ENCODE results near the gene MOBP. TPM values are rescaled to one million over a fixed set of nuclear protein-coding genes. Genes with fewer than 3 reads are reported as not detected.

Gene MOBP
- total and polyA plus RNA-seq, 4 donors: 0.03 to 0.23 TPM; not detected in 2

- ATAC-seq (ENCODE audit: low FRiP score): no peak
- no peak for DNase-seq
- intact Hi-C loops (cut with DNase I): loop anchor here in 1 of 2 donors (2.0 kb wide), 1 partner anchor 81 kb away; no protein-coding TSS in a partner anchor
- WGBS, 2 donors: 71 to 78% methylated on average over 5 of the region's 5 CpGs
- Histone ChIP-seq H3K27me3 (ENCODE audit: control insufficient read depth in 1 of 2, insufficient read depth in 2 of 2, low read length in 1 of 2) (no peaks in the 10 kb centered on the region), H3K4me1 (ENCODE audit: control insufficient read depth in 1 of 2, insufficient read depth in 2 of 2, low read length in 2 of 2) (peaks cover 0 to 2% of the 10 kb centered on the region in 2 donors), H3K27ac (ENCODE audit: low read depth in 1 of 2, low read length in 2 of 2) (no peak overlapping the region), H3K9me3 (ENCODE audit: control insufficient read depth, low read length) (no peaks in the 10 kb centered on the region), H3K36me3 (ENCODE audit: control insufficient read depth in 1 of 2, insufficient read depth in 2 of 2, low read length in 1 of 2) (no peaks in the 10 kb centered on the region), H3K4me3 (ENCODE audit: low read length in 2 of 2) (no peak overlapping the region)
These were observed 30.3 kb downstream of the MOBP start for GRCh38 chr3:39497753-39498152.

- Histone ChIP-seq H3K4me3 (ENCODE audit: low read length in 2 of 2) (no peak overlapping the region), H3K27ac (ENCODE audit: low read depth in 1 of 2, low read length in 2 of 2) (no peak overlapping the region), H3K36me3 (ENCODE audit: control insufficient read depth in 1 of 2, insufficient read depth in 2 of 2, low read length in 1 of 2) (no peaks in the 10 kb centered on the region), H3K27me3 (ENCODE audit: control insufficient read depth in 1 of 2, insufficient read depth in 2 of 2, low read length in 1 of 2) (no peaks in the 10 kb centered on the region), H3K9me3 (ENCODE audit: control insufficient read depth, low read length) (no peaks in the 10 kb centered on the region), H3K4me1 (ENCODE audit: control insufficient read depth in 1 of 2, insufficient read depth in 2 of 2, low read length in 2 of 2) (peaks cover 0 to 2% of the 10 kb centered on the region in 2 donors)
- 53 to 68% methylated on average over 2 of the region's 2 CpGs for WGBS, 2 donors
- DNase-seq (no peak), ATAC-seq (ENCODE audit: low FRiP score) (no peak)
- intact Hi-C loops (cut with DNase I): loop anchor here in 1 of 2 donors (2.0 kb wide), 1 partner anchor 83 kb away; no protein-coding TSS in a partner anchor
These were observed 32.3 kb downstream of the MOBP start for GRCh38 chr3:39499651-39500273.

GRCh38 chr3:39501059-39501458 lies 33.6 kb downstream of the MOBP start:
- ATAC-seq (ENCODE audit: low FRiP score) (no peak), DNase-seq (no peak)
- Histone ChIP-seq H3K9me3 (ENCODE audit: control insufficient read depth, low read length) (no peaks in the 10 kb centered on the region), H3K4me3 (ENCODE audit: low read length in 2 of 2) (no peak overlapping the region), H3K4me1 (ENCODE audit: control insufficient read depth in 1 of 2, insufficient read depth in 2 of 2, low read length in 2 of 2) (peaks cover 0 to 2% of the 10 kb centered on the region in 2 donors), H3K27ac (ENCODE audit: low read depth in 1 of 2, low read length in 2 of 2) (no peak overlapping the region), H3K27me3 (ENCODE audit: control insufficient read depth in 1 of 2, insufficient read depth in 2 of 2, low read length in 1 of 2) (no peaks in the 10 kb centered on the region), H3K36me3 (ENCODE audit: control insufficient read depth in 1 of 2, insufficient read depth in 2 of 2, low read length in 1 of 2) (no peaks in the 10 kb centered on the region)
- intact Hi-C loops (cut with DNase I): no loop called here
- 55 to 57% methylated on average over 3 of the region's 3 CpGs for WGBS, 2 donors

- H3K36me3 ChIP-seq (ENCODE audit: control insufficient read depth in 1 of 2, insufficient read depth in 2 of 2, low read length in 1 of 2): no peaks in the 10 kb centered on the region
- peaks cover 0 to 2% of the 10 kb centered on the region in 2 donors for H3K4me1 ChIP-seq (ENCODE audit: control insufficient read depth in 1 of 2, insufficient read depth in 2 of 2, low read length in 2 of 2)
- peak; percentile 6 for ATAC-seq (ENCODE audit: low FRiP score)
- H3K27ac ChIP-seq (ENCODE audit: low read depth in 1 of 2, low read length in 2 of 2): no peak overlapping the region
- no peaks in the 10 kb centered on the region for H3K27me3 ChIP-seq (ENCODE audit: control insufficient read depth in 1 of 2, insufficient read depth in 2 of 2, low read length in 1 of 2)
- intact Hi-C loops (cut with DNase I): no loop called here
- DNase-seq: no peak
- WGBS, 2 donors: 22 to 37% methylated on average over 48 to 53 of the region's 53 CpGs
- H3K9me3 ChIP-seq (ENCODE audit: control insufficient read depth, low read length): no peaks in the 10 kb centered on the region
- no peak overlapping the region for H3K4me3 ChIP-seq (ENCODE audit: low read length in 2 of 2)
These were observed 34.7 kb downstream of the MOBP start for GRCh38 chr3:39501968-39502837.

- Histone ChIP-seq H3K4me1 (ENCODE audit: control insufficient read depth in 1 of 2, insufficient read depth in 2 of 2, low read length in 2 of 2) (peaks cover 0 to 2% of the 10 kb centered on the region in 2 donors), H3K27ac (ENCODE audit: low read depth in 1 of 2, low read length in 2 of 2) (no peak overlapping the region), H3K4me3 (ENCODE audit: low read length in 2 of 2) (no peak overlapping the region), H3K27me3 (ENCODE audit: control insufficient read depth in 1 of 2, insufficient read depth in 2 of 2, low read length in 1 of 2) (no peaks in the 10 kb centered on the region), H3K9me3 (ENCODE audit: control insufficient read depth, low read length) (no peaks in the 10 kb centered on the region), H3K36me3 (ENCODE audit: control insufficient read depth in 1 of 2, insufficient read depth in 2 of 2, low read length in 1 of 2) (no peaks in the 10 kb centered on the region)
- 56 to 62% methylated on average over 4 of the region's 4 CpGs for WGBS, 2 donors
- ATAC-seq (ENCODE audit: low FRiP score) (no peak), DNase-seq (no peak)
- intact Hi-C loops (cut with DNase I): no loop called here
These were observed 35.3 kb downstream of the MOBP start for GRCh38 chr3:39502838-39503145.

GRCh38 chr3:39505866-39506742 lies 38.6 kb downstream of the MOBP start:
- WGBS, 2 donors: 30 to 34% methylated on average over 12 of the region's 12 CpGs
- no peaks in the 10 kb centered on the region for H3K36me3 ChIP-seq (ENCODE audit: control insufficient read depth in 1 of 2, insufficient read depth in 2 of 2, low read length in 1 of 2)
- ATAC-seq (ENCODE audit: low FRiP score) (no peak), DNase-seq (no peak)
- no peaks in the 10 kb centered on the region for H3K27me3 ChIP-seq (ENCODE audit: control insufficient read depth in 1 of 2, insufficient read depth in 2 of 2, low read length in 1 of 2)
- no peaks in the 10 kb centered on the region for H3K4me1 ChIP-seq (ENCODE audit: control insufficient read depth in 1 of 2, insufficient read depth in 2 of 2, low read length in 2 of 2)
- no peaks in the 10 kb centered on the region for H3K9me3 ChIP-seq (ENCODE audit: control insufficient read depth, low read length)
- no peak overlapping the region for H3K4me3 ChIP-seq (ENCODE audit: low read length in 2 of 2)
- no peak overlapping the region for H3K27ac ChIP-seq (ENCODE audit: low read depth in 1 of 2, low read length in 2 of 2)
- intact Hi-C loops (cut with DNase I): no loop called here

- intact Hi-C loops (cut with DNase I): no loop called here
- H3K27me3 ChIP-seq (ENCODE audit: control insufficient read depth in 1 of 2, insufficient read depth in 2 of 2, low read length in 1 of 2): no peaks in the 10 kb centered on the region
- DNase-seq: no peak
- H3K27ac ChIP-seq (ENCODE audit: low read depth in 1 of 2, low read length in 2 of 2): no peak overlapping the region
- no peak for ATAC-seq (ENCODE audit: low FRiP score)
- no peaks in the 10 kb centered on the region for H3K9me3 ChIP-seq (ENCODE audit: control insufficient read depth, low read length)
- no peaks in the 10 kb centered on the region for H3K4me1 ChIP-seq (ENCODE audit: control insufficient read depth in 1 of 2, insufficient read depth in 2 of 2, low read length in 2 of 2)
- H3K36me3 ChIP-seq (ENCODE audit: control insufficient read depth in 1 of 2, insufficient read depth in 2 of 2, low read length in 1 of 2): no peaks in the 10 kb centered on the region
- H3K4me3 ChIP-seq (ENCODE audit: low read length in 2 of 2): no peak overlapping the region
- WGBS, 2 donors: 57 to 67% methylated on average over 1 of the region's 1 CpG
These were observed 39.4 kb downstream of the MOBP start for GRCh38 chr3:39506863-39507262.

GRCh38 chr3:39513791-39514369 lies 46.4 kb downstream of the MOBP start:
- Histone ChIP-seq H3K4me3 (ENCODE audit: low read length in 2 of 2) (no peak overlapping the region), H3K36me3 (ENCODE audit: control insufficient read depth in 1 of 2, insufficient read depth in 2 of 2, low read length in 1 of 2) (no peaks in the 10 kb centered on the region), H3K9me3 (ENCODE audit: control insufficient read depth, low read length) (no peaks in the 10 kb centered on the region), H3K27ac (ENCODE audit: low read depth in 1 of 2, low read length in 2 of 2) (no peak overlapping the region), H3K4me1 (ENCODE audit: control insufficient read depth in 1 of 2, insufficient read depth in 2 of 2, low read length in 2 of 2) (no peaks in the 10 kb centered on the region), H3K27me3 (ENCODE audit: control insufficient read depth in 1 of 2, insufficient read depth in 2 of 2, low read length in 1 of 2) (no peaks in the 10 kb centered on the region)
- intact Hi-C loops (cut with DNase I): no loop called here
- WGBS, 2 donors: 66 to 76% methylated on average over 3 of the region's 3 CpGs
- ATAC-seq (ENCODE audit: low FRiP score) (no peak), DNase-seq (no peak)

Data from aorta (tissue), 5 donors.